Hepatocyte (in vitro differentiated cells): ENCODE results near the gene RPP40.

ENCODE experiments used
- CTCF ChIP-seq: fragments of 200-600 bp; sonication (generic); IDR thresholded peaks from 2 replicates; pipeline ENCODE4 v1.5.1; 2016; ENCODE audit warnings: antibody characterized with exemption, mild to moderate bottlenecking; ENCODE audit not compliant: poor library complexity
- EZH2 ChIP-seq: fragments of 200-600 bp; sonication (generic); IDR thresholded peaks from 2 replicates; pipeline ENCODE4 v1.6.1; 2016; ENCODE audit warnings: antibody characterized with exemption, mild to moderate bottlenecking, borderline replicate concordance
- EZH2phosphoT487 ChIP-seq: fragments of 200-600 bp; sonication (generic); IDR thresholded peaks from one replicate; pipeline ENCODE4 v1.6.1; 2018; ENCODE audit warnings: antibody characterized with exemption, mild to moderate bottlenecking, low read depth, moderate library complexity; ENCODE audit not compliant: unreplicated experiment, severe bottlenecking

- TF ChIP-seq CTCF (no peak), EZH2 (no peak), EZH2phosphoT487 (no peak)
These were observed 47.6 kb upstream of the RPP40 start for GRCh38 chr6:5051394-5051793.
